CD4-positive, alpha-beta T cell treated with Interleukin-17A for 4 hours (primary cell): ENCODE data around the gene CAMSAP2.

Experiments used
- DNase-seq: peaks from one replicate; pipeline ENCODE4 v3.0.0-alpha.2; 2020; ENCODE audit warnings: mixed read lengths

The CAMSAP2 gene

DNA sequence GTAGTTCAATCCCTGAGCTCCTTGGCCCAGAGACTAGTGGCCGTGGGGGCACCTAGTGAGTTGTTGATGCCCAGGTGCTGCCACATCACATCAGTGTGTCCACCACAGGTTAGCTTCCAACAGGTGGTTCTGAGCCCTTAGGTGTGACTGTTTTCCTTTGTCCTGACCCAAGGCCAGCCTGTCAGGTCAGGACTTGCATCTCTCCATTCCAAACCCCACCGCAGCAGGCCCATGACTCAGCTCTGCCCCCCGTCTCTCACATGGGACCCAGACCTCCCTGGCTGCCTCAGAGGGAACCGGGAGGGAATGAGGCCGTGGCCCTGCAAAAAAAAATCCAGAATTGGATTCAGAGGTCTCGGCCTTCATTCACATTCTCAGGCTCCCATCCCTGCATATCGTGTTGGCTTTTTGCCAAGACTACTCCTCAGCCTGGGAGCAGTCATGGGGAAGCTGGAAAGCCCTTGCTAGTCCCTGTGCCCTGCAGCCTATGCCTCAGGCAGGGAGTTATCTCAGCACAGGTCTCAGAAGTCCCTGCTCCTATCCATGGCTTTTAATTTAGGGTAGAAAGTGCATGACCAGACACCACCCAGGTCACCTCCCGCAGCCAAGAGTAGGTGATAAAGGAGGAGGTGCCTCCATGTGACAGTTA, 163.2 kb downstream of the CAMSAP2 start:
- no peak for DNase-seq

DNA sequence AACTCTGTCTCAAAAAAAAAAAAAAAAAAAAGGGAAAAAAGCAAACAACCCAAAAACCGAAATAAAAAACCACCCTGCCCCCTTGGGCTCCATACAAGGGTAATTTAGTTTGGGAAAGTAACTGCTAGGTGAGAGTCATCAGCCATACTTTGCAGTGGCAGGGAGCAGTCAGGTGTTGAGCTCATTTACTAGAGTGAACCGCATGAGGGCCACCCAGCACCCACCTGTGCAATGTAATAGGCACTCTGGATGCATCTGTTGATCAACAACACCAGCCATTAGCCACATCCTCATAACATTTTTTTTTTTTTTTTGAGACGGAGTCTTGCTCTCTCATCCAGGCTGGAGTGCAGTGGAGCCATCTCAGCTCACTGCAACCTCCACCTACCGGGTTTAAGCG, 165.1 kb downstream of the CAMSAP2 start:
- peak; percentile 31 for DNase-seq

DNA sequence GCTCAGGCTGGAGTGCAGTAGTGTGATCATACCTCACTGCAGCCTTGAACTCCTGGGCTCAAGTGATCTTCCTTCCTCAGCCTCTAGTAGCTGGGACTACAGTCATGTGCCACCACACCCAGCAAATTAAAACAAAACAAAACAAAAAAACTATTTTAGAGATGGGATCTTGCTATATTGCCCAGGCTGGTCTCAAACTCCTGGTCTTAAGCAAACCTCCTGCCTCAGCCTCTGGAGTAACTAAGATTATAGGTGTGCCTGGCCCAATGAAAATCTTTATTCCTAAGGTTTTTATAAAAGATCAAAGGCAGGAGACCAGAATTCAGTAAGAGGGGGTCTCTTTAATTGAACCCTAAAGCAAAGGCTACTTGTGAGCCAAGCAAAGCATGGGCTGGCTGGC, 166.1 kb downstream of the CAMSAP2 start:
- no peak for DNase-seq

DNA sequence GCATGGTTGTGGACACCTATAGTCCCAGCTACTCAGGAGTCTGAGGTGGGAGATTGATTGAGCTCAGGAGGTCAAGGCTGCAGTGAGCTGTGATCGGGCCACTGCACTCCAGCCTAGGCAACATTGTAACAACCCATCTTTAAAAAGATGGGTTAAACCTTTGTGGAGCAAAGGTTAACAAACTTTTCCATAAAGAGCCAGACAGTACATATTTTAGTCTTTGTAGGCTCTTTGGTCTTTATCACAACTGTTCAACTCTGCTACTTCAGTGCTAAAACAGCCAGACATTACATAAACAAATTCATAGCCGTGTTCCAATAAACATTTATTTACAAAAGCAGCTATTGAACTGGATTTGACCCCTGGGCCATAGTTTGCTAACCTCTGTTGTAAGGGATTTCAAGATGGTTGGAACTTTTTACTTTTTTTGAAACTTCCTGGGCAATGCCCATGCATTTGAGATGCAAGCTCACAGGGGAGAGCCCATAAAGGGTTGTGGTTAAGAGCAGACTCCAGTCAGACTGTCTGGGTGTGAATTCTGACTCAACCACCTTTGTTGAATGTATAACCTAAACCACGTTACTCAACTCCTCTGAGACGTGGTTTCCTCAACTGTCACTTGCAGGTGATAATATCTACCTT, 166.8 kb downstream of the CAMSAP2 start:
- DNase-seq: peak; percentile 48

DNA sequence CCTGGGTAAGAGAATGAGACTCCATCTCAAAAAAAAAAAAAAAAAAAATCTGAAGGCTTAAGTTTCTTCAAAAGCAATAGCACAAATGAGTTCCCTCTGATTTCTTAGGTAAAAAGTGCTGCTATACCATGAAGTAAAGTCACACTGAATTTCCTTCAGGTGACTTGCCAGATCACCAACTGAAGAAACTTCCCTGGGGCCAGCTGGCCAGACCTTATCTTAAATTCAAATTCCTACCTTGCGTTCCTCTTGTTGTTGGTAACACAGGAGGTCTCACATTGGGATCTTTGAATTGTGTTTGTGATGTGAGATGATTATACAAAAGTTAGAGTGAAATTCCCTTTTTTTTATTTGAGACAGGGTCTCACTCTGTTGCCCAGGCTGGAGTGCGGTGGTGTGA, 167.8 kb downstream of the CAMSAP2 start:
- DNase-seq: no peak

DNA sequence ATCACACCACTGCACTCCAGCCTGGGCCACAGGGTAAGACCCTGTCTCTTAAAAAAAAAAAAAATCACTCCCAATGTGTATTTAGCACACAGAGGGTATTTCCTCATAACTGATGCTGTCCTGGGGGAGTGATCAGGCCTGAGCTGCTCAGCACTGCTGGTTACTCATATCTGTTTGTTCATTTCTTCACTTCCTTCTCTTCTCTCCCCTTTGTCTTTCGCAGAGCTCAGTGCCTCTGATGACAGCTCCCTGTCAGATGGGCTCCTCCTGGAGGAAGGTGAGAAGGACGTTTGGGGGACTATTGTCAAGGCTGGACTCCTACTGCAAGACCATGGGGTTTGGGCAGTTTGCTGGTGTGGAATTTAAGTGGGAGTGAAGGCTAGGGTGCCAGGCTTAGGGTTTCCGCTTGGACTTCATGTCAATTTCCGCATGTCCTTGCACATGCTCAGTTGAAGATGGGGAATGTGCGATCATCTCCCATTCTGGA, 169.0 kb downstream of the CAMSAP2 start:
- no peak for DNase-seq

DNA sequence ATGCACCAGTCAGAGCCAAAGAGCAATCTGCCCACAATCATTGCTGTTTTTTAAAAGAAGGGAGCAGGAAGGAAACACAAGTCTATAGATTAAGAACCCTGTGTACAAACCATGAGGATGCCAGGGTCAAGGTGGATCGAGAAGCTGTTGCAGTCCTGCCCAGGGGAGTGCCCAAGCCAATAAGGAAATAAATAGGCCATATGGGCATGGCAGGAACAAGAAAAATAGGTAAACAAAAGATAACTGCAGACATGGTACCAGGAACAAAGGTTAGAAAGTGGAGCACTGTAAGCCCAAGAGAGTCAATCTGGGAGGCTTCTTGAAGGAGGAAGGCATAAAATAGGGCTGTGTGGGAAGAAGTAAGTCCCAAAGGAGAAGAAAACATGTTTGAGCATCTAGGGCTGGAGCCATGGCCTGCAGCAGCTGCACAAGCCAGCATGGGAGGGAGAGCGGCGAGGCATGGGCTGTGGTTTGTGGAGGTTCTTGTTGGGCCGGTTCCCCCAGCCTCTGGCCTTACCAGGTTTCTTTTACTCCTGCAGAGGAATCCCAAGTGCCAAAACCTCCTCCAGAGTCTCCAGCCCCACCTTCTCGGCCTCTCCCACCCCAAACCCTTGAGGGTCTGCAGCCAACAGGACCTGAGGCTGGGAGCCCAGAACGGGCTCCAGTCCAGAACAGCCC, 169.6 kb downstream of the CAMSAP2 start:
- DNase-seq: no peak

DNA sequence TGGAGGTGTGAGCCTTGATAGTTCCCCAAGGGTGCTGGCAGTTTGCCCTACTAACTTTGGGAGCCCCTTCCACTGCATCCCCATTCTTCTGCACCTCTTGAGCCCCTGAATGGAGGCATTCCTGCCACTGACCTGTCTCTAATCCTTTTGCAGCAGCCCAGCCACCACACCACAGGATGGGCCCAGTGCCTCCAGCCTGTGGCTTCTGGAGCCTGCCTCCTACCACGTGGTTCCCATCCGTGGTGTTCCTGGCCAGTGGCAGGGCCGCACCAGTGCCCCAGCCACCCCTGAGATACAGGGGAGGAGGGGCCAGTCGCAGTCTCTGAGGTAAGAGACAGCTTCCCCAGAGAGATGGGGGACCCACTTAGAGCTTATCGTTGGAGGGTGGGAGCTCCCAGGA, 170.4 kb downstream of the CAMSAP2 start:
- no peak for DNase-seq

DNA sequence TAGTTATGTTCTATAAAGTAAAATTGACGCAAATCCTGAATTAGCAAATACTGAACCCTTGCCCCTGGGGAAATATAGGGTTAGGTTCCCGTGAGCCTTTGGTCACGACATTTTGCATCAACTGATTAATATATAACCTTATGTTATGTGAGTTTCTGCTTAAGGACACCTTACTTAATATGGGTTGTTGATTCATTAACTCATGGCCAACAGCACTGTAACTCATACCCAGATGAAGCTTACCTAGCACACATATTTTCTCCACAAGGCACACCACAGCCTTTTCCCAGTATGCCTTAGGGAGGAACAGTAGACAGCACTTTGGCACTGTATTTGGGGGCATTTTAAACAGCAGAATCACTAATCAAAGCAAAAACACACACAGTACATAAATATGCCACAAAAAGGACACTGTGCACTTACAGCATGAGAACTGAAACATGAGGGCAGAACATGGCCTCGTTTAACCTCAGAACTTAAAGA, 171.1 kb downstream of the CAMSAP2 start:
- no peak for DNase-seq
